OCI-LY1 (cell line): Measurements from ENCODE around the gene HS1BP3.

Source experiments
- H2AFZ ChIP-seq: fragments of 200-600 bp; sonication (generic), shearing (Covaris generic); 2 replicates; pipeline ENCODE4 v1.6.0; 2014; ENCODE audit warnings: antibody characterized with exemption, mild to moderate bottlenecking, low read length
- H3F3A ChIP-seq: fragments of 200-600 bp; sonication (generic), shearing (Covaris generic); 2 replicates; pipeline ENCODE4 v1.6.0; 2014; ENCODE audit warnings: mild to moderate bottlenecking, antibody characterized with exemption, low read length, moderate library complexity; ENCODE audit not compliant: insufficient read depth
- H3K27ac ChIP-seq: fragments of 200-600 bp; sonication (generic); 2 replicates; pipeline ENCODE4 v1.5.1; 2014; ENCODE audit warnings: low read length, mixed run types, mild to moderate bottlenecking, low read depth; ENCODE audit not compliant: poor library complexity, severe bottlenecking
- H3K27me3 ChIP-seq: fragments of 200-600 bp; sonication (generic); 2 replicates; pipeline ENCODE4 v1.6.0; 2014; ENCODE audit warnings: antibody characterized with exemption, mild to moderate bottlenecking, low read length, moderate library complexity; ENCODE audit not compliant: insufficient read depth
- H3K36me3 ChIP-seq: fragments of 200-600 bp; sonication (generic); 2 replicates; pipeline ENCODE4 v1.6.1; 2014; ENCODE audit warnings: mild to moderate bottlenecking, antibody characterized with exemption, low read length, moderate library complexity, mixed read lengths; ENCODE audit not compliant: insufficient read depth
- H3K4me1 ChIP-seq: fragments of 200-600 bp; sonication (generic); 2 replicates; pipeline ENCODE4 v1.5.1; 2014; ENCODE audit warnings: mild to moderate bottlenecking, low read length, moderate library complexity; ENCODE audit not compliant: insufficient read depth, severe bottlenecking
- H3K4me2 ChIP-seq: fragments of 200-600 bp; sonication (generic), shearing (Covaris generic); 2 replicates; pipeline ENCODE4 v1.6.1; 2014; ENCODE audit warnings: low read length
- H3K4me3 ChIP-seq: fragments of 200-600 bp; sonication (generic); 2 replicates; pipeline ENCODE4 v1.5.1; 2014; ENCODE audit warnings: low read length, low read depth, mild to moderate bottlenecking, mixed read lengths; ENCODE audit not compliant: poor library complexity, severe bottlenecking
- H3K79me2 ChIP-seq: fragments of 200-600 bp; shearing (Covaris generic); 2 replicates; pipeline ENCODE4 v1.6.1; 2016; ENCODE audit warnings: mixed run types, low read length, mixed read lengths; ENCODE audit not compliant: insufficient read depth
- H3K9ac ChIP-seq: fragments of 200-600 bp; sonication (generic), shearing (Covaris generic); 2 replicates; pipeline ENCODE4 v1.6.1; 2014; ENCODE audit warnings: mild to moderate bottlenecking, low read length, mixed read lengths
- H3K9me2 ChIP-seq: fragments of 200-600 bp; sonication (generic), shearing (Covaris generic); 2 replicates; pipeline ENCODE4 v1.6.1; 2014; ENCODE audit warnings: low read depth, mild to moderate bottlenecking, low read length, mixed read lengths
- H3K9me3 ChIP-seq: fragments of 200-600 bp; shearing (Covaris generic); 2 replicates; pipeline ENCODE4 v1.6.1; 2014; ENCODE audit warnings: low read length, mixed read lengths
- H4K20me1 ChIP-seq: fragments of 200-600 bp; sonication (generic), shearing (Covaris generic); 2 replicates; pipeline ENCODE4 v1.6.0; 2016; ENCODE audit warnings: mild to moderate bottlenecking, low read length; ENCODE audit not compliant: insufficient read depth
- EZH2 ChIP-seq: fragments of 200-600 bp; sonication (generic), shearing (Covaris generic); IDR thresholded peaks from 2 replicates; pipeline ENCODE4 v1.8.0; 2017; ENCODE audit warnings: borderline replicate concordance, mixed run types, mild to moderate bottlenecking, antibody characterized with exemption, low read length, moderate library complexity, mixed read lengths
- TF ChIP-seq, protein P1 (sequence below): fragments of 200-600 bp; sonication (generic), shearing (Covaris generic); IDR thresholded peaks from 2 replicates; pipeline ENCODE4 v1.5.1; 2017; ENCODE audit warnings: mild to moderate bottlenecking, antibody characterized with exemption, low read length, moderate library complexity, mixed read lengths

Gene HS1BP3

DNA sequence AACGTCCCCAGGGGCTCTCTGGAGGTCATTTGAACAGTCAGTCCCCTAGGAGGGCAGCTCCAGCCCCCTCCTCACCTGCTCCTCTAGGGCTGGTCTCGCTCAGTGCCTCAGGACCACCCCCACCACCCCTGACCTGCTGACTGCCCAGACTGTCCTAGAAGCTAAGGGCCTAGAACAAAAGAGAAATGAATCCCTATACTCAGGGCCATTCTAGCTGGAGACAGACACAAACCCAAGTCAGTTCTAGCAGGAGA, 83.0 kb downstream of the HS1BP3 start:
- Histone ChIP-seq H3F3A (no peaks in the 10 kb centered on the region), H3K9me3 (no peaks in the 10 kb centered on the region), H3K27ac (no peak overlapping the region), H3K9ac (no peak overlapping the region), H3K4me3 (no peak overlapping the region), H3K9me2 (no peaks in the 10 kb centered on the region), H3K79me2 (no peaks in the 10 kb centered on the region), H3K27me3 (no peaks in the 10 kb centered on the region), H3K4me2 (no peak overlapping the region), H4K20me1 (no peaks in the 10 kb centered on the region), H3K36me3 (no peaks in the 10 kb centered on the region), H2AFZ (no peak overlapping the region), H3K4me1 (no peaks in the 10 kb centered on the region)
- TF ChIP-seq, protein P1, sequence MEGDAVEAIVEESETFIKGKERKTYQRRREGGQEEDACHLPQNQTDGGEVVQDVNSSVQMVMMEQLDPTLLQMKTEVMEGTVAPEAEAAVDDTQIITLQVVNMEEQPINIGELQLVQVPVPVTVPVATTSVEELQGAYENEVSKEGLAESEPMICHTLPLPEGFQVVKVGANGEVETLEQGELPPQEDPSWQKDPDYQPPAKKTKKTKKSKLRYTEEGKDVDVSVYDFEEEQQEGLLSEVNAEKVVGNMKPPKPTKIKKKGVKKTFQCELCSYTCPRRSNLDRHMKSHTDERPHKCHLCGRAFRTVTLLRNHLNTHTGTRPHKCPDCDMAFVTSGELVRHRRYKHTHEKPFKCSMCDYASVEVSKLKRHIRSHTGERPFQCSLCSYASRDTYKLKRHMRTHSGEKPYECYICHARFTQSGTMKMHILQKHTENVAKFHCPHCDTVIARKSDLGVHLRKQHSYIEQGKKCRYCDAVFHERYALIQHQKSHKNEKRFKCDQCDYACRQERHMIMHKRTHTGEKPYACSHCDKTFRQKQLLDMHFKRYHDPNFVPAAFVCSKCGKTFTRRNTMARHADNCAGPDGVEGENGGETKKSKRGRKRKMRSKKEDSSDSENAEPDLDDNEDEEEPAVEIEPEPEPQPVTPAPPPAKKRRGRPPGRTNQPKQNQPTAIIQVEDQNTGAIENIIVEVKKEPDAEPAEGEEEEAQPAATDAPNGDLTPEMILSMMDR: no peak
- TF ChIP-seq EZH2: no peak
